ENCODE measurements around the gene FOXC2. TPM values are rescaled to one million over a fixed set of nuclear protein-coding genes. Genes with fewer than 3 reads are reported as not detected.
A peak's percentile ranks its signal among the peaks of the same experiment; 100 is the strongest.

Gene FOXC2
- total RNA-seq, 1 donor from 2014 or later = under 0.01 TPM

DNA sequence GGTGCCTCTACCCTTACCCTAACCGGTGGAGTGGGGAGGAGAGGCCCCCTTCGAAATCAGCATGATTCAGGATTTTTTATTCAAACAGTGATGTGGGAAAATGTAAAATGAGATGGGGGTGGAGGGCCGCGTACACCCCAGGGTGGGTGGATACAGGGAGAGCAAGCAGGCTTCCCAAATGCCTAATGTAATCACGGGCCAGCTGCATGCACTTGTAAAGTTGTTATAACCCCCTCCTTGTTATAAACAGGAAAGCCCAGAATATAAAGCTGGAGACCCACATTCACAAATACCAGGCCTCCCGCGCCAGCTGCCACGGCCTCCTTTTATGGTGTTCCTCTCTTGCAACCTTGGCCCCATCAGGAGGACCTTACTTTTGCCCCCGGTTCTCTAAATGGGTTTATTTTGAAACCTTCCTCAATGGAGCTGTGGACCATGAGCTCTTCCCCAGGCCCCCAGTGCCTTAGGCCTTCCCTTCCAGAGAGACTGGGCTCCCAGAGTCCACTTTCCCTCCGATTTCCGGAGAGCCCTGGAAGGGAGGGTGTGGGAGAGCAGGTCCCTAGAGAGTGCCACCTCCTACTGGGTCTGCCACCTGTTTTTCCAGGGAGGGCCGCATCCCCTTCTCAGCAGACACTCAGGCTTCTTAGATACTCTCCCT, 10.8 kb downstream of the FOXC2 start:
- H3K27me3 ChIP-seq (ENCODE audit: control insufficient read depth, insufficient read depth, low read length) = peaks cover 2% of the 10 kb centered on the region

DNA sequence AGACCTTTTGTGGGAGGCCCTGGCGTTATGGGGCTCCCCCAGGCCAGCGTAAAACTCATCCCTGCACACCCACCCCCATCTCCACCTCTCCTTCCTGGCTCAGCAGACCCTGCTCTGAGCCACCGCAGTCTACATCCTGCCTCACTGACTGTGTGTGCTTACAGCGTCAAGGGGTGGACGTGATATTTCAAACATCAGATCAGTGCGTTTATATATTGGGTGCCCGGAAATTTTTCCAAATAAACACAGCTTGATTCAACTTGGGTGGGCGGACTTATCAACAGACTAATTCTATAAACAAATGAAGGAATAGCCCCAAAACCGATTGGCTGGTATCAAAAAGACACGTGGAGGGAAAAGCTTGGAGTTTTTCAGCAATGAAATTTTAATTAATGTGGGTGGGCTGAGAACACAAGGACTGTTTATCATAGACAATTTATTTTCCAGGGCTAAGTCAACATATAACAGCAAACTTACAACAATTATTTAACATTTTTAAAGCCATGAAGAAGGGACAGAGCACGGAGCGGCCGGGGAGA, 11.5 kb downstream of the FOXC2 start, which contains the start of gene FOXL1:
FOXL1 (plus strand) TSS at position 489 of the 539 bp plus-strand sequence. CDS start 175 bp downstream, outside the sequence.
- DNase-seq (ENCODE audit: low read depth) = no peak
- no peaks in the 10 kb centered on the region for H3K36me3 ChIP-seq (ENCODE audit: control insufficient read depth, insufficient read depth, low read length)
- FAIRE-seq = no peak
- H3K27me3 ChIP-seq (ENCODE audit: control insufficient read depth, insufficient read depth, low read length) = peaks cover 2% of the 10 kb centered on the region
- H3K4me3 ChIP-seq (ENCODE audit: low read depth, low read length) = peak within 1 kb of the TSS; percentile 58
- TF ChIP-seq, protein P1, sequence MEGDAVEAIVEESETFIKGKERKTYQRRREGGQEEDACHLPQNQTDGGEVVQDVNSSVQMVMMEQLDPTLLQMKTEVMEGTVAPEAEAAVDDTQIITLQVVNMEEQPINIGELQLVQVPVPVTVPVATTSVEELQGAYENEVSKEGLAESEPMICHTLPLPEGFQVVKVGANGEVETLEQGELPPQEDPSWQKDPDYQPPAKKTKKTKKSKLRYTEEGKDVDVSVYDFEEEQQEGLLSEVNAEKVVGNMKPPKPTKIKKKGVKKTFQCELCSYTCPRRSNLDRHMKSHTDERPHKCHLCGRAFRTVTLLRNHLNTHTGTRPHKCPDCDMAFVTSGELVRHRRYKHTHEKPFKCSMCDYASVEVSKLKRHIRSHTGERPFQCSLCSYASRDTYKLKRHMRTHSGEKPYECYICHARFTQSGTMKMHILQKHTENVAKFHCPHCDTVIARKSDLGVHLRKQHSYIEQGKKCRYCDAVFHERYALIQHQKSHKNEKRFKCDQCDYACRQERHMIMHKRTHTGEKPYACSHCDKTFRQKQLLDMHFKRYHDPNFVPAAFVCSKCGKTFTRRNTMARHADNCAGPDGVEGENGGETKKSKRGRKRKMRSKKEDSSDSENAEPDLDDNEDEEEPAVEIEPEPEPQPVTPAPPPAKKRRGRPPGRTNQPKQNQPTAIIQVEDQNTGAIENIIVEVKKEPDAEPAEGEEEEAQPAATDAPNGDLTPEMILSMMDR (IDR thresholded peaks at IDR 0.05; ENCODE audit: insufficient read depth, low read length, severe bottlenecking) = no peak

More for the DNA sequence above, 10.8 kb downstream of the FOXC2 start:
- no peaks in the 10 kb centered on the region for H3K36me3 ChIP-seq (ENCODE audit: control insufficient read depth, insufficient read depth, low read length)
- H3K4me3 ChIP-seq (ENCODE audit: low read depth, low read length) = no peak overlapping the region
- TF ChIP-seq, protein P1 (IDR thresholded peaks at IDR 0.05; ENCODE audit: insufficient read depth, low read length, severe bottlenecking) = no peak
- FAIRE-seq (no peak), DNase-seq (ENCODE audit: low read depth) (no peak)

DNA sequence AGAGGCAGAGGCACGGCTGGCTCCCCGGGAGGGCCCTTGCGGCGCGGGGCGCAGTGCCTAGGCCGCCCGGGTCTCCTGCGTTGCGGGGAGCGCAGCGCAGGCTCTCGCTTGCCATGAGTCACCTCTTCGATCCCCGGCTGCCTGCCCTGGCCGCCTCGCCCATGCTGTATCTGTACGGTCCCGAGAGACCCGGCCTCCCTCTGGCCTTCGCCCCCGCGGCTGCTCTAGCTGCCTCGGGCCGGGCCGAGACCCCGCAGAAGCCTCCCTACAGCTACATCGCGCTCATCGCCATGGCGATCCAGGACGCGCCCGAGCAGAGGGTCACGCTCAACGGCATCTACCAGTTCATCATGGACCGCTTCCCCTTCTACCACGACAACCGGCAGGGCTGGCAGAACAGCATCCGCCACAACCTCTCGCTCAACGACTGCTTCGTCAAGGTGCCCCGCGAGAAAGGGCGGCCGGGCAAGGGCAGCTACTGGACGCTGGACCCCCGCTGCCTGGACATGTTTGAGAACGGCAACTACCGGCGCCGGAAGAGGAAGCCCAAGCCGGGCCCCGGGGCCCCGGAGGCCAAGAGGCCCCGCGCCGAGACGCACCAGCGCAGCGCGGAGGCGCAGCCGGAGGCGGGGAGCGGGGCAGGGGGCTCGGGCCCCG, 12.1 kb downstream of the FOXC2 start:
- H3K27me3 ChIP-seq (ENCODE audit: control insufficient read depth, insufficient read depth, low read length) = peaks cover 2% of the 10 kb centered on the region
- no peaks in the 10 kb centered on the region for H3K36me3 ChIP-seq (ENCODE audit: control insufficient read depth, insufficient read depth, low read length)
- peak overlapping the region; percentile 58 for H3K4me3 ChIP-seq (ENCODE audit: low read depth, low read length)
- TF ChIP-seq, protein P1 (IDR thresholded peaks at IDR 0.05; ENCODE audit: insufficient read depth, low read length, severe bottlenecking) = no peak
- FAIRE-seq = no peak
- DNase-seq (ENCODE audit: low read depth) = peak; percentile 38

DNA sequence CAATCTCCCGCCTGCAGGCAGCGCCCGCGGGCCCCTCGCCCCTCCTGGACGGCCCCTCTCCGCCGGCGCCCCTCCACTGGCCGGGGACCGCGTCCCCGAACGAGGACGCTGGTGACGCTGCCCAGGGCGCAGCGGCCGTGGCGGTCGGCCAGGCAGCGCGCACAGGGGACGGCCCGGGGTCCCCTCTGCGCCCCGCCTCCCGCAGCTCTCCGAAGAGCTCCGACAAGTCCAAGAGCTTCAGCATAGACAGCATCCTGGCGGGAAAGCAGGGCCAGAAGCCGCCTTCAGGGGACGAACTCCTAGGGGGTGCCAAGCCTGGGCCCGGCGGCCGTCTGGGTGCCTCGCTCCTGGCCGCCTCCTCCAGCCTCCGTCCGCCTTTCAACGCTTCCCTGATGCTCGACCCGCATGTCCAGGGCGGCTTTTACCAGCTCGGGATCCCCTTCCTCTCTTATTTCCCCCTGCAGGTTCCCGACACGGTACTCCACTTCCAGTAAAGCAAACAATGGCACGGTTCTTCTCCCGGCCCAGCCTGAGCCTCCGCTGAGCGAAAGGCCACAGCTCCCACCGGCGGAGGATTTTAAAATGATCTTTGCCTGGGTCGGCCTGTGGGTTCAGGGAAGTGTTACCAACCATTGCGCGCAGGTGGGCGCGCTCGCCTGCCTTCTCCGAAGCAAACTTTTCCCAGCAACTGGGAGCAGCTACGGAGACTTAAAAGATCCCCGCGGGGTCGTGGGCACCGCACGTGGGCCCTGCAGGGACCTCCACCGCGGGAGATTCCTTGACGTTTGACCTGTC, 12.8 kb downstream of the FOXC2 start:
- Histone ChIP-seq H3K36me3 (ENCODE audit: control insufficient read depth, insufficient read depth, low read length) (no peaks in the 10 kb centered on the region), H3K27me3 (ENCODE audit: control insufficient read depth, insufficient read depth, low read length) (no peaks in the 10 kb centered on the region), H3K4me3 (ENCODE audit: low read depth, low read length) (peak overlapping the region; percentile 58)
- TF ChIP-seq, protein P1 (IDR thresholded peaks at IDR 0.05; ENCODE audit: insufficient read depth, low read length, severe bottlenecking) = no peak
- DNase-seq (ENCODE audit: low read depth) (no peak), FAIRE-seq (no peak)

DNA sequence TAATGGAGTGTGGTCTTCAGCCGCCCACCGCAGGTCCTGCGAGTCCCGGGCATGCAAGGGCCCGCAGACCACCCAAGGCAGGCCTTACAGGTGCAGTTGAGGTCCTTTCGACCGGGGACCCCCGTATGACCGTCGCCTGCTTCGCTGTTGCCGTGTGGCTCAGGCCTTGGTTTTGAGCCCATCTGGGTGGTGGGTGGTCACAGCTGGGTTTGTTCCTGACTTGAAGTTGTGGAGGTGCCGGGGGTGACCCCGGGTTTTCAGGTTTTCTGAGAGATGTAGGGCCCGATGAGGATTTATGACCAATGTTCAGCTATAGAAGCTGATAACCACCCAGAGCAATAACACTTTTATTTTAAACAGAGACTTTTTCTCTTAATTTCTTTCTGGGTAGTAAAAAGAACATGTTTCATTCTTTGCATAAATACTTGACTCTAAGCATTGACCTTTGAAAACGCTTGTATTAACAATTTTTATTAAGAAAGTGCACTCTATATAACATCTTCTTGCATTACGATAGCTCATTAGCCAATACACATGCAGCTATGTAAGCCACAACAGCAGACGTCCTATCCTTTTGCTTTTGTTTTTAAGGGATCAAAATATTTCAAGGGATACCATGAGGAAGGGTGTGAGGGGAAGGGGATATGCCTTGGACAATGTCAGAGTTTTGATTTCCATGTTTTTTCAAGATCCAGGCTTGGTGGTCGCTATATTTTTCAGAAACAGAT, 13.6 kb downstream of the FOXC2 start:
- Histone ChIP-seq H3K27me3 (ENCODE audit: control insufficient read depth, insufficient read depth, low read length) (no peaks in the 10 kb centered on the region), H3K36me3 (ENCODE audit: control insufficient read depth, insufficient read depth, low read length) (no peaks in the 10 kb centered on the region), H3K4me3 (ENCODE audit: low read depth, low read length) (peak overlapping the region; percentile 58)
- no peak for FAIRE-seq
- TF ChIP-seq, protein P1 (IDR thresholded peaks at IDR 0.05; ENCODE audit: insufficient read depth, low read length, severe bottlenecking) = no peak
- DNase-seq (ENCODE audit: low read depth) = no peak
